GM18511 (cell line): ENCODE results near the gene SMIM7.

Source experiments
- ATAC-seq: cut with Tn5 transposase; IDR thresholded peaks from one replicate; pipeline ENCODE4 v1.9.1; 2021; ENCODE audit warnings: mild to moderate bottlenecking, moderate library complexity; ENCODE audit not compliant: unreplicated experiment

Gene SMIM7

GRCh38 chr19:16598848-16599247 lies 61.1 kb downstream of the SMIM7 start:
- ATAC-seq = no peak

DNA sequence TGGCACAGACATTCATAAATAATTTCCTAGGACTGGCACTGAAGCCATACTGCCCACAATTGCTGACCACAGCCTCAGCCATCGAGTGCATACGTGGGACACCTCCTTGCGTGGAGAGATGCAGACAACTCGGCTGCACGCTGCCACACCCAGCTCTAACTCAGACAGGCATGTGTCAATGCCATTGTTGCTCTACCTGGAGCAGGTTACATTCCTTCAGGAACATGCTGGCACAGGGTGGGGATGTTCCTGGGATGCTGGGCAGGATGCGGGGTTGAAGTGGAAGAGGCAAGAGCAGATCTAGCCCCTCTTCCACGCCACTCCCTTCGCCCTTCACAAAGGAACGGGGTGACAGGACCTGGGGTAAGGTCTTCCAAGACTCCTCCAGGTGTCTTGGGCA lies 63.5 kb downstream of the SMIM7 start:
- no peak for ATAC-seq
